IPS-11a (cell line): ENCODE data around the gene RFC4.
"Not testable (repeated sequence)": the region's sequence is repeated elsewhere in the genome, so short reads cannot be mapped to it uniquely, and the experiment has no call there.

ENCODE experiments used
- H3K4me3 ChIP-seq: one replicate; pipeline ENCODE4 v1.5.1; 2013; ENCODE audit warnings: low read depth, low read length, control low read depth

Gene RFC4

DNA sequence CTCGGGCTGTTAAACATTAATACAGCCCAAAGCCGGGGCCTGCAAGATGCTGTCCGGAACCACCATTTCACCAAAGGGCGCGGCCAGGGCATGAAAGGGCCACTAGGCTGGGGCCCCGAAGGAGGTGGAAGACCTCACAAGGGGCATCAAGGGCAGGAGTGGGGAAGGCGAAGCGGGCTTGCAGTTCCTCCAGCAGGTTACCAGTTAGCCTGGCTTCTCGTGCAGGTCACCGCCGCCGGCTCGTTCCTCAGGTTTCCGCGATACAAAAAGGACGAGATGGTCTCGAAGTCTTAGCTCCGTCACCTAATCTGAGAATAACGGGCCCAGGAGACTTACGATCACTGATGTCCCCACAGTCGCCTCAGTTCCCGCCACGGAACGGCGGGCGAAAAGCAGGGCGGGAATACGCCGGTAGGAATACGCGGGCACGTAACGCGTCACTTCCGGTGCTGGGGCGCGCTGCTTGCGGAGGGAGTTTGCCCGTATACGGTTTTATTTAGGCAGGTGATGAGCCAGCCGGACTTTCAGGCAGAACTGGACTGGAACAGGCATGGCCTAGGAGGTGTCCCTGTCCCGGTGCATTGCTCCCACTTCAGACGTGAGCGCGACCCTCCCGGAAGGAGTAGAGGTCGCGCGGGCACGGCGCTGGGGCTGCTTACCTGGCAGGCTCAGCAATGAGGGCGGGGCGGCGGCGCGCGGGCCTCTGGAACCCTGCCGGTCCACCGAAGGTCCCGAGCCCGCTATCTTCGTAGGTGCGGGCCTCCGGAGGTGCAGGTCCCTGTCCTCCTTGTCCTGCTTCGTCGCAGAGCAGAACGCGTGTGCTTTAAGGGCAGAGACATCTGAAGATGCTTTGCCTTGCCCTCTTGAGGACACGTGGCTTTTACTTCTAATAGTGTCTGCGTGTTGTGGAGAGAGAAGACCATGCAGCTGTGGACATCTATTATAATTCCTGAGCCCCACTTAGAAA, at the start of gene RFC4:
RFC4 (minus strand) TSS at position 394 of the 967 bp plus-strand sequence. CDS start 1,769 bp downstream, outside the sequence.
- peak within 1 kb of the TSS; percentile 96 for H3K4me3 ChIP-seq

DNA sequence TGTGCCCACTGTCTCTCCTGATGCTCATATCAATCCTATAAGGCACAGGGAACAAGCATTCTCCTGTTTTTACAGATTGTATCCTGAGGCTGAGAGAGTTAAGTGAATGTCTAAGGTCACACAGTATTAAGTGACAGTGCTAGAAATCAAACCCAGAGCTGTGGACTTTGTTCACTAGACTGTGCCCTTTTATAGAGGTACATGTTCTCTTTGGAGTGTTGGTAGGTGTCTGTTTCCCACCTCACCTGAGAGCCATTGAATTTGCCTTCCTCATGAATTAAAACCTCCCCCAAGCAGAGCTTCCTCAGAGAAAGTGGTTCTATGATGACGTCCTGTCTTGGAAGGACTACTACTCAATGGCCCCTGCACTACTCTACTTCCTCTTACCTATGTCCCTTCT, 48.7 kb upstream of the RFC4 start:
- no peak overlapping the region for H3K4me3 ChIP-seq

DNA sequence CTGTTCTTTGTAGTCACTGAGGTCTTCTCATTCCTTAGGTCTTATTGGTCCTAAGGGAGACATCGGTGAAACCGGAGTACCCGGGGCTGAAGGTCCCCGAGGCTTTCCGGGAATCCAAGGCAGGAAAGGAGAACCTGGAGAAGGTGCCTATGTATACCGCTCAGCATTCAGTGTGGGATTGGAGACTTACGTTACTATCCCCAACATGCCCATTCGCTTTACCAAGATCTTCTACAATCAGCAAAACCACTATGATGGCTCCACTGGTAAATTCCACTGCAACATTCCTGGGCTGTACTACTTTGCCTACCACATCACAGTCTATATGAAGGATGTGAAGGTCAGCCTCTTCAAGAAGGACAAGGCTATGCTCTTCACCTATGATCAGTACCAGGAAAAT, 47.9 kb upstream of the RFC4 start:
- H3K4me3 ChIP-seq: no peak overlapping the region

GRCh38 chr3:186852994-186853393, 46.7 kb upstream of the RFC4 start:
- no peak overlapping the region for H3K4me3 ChIP-seq

DNA sequence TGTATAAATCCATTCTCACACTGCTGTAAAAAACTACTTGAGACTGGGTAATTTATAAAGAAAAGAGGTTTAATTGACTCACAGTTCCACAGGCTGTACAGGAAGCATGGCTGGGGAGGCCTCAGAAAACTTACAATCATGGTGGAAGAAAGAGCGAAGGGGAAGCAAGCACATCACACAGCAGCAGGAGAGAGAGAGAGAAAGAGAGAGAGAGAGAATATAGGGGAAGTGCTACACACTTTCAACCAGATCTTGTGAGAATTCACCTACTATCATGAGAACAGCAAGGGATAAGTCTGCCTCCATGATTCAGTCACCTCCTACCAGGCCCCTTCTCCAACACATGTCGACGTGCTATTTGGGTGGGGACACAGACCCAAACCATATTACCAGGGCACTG, 45.6 kb upstream of the RFC4 start:
- not testable (repeated sequence) for H3K4me3 ChIP-seq

GRCh38 chr3:186849374-186849975, 43.2 kb upstream of the RFC4 start:
- no peak overlapping the region for H3K4me3 ChIP-seq

DNA sequence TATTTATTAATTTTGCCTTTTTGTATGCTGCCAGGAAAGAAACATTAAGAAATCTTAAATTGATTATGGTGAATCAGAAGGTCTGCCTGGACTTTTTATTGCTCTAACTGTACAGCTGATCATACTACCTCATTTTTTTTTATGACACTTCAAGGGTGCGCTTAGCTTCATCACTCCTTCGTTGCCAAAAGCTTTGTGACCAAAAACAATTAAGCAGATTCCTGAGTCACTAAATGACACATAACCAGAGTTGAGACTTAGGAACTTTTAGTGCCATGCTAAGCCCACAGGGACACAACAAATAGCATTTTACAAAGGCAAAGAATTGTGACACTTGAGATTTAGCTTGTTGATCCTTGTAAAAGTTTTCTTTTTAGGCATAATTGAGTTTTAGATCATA, 41.2 kb upstream of the RFC4 start:
- H3K4me3 ChIP-seq: no peak overlapping the region

DNA sequence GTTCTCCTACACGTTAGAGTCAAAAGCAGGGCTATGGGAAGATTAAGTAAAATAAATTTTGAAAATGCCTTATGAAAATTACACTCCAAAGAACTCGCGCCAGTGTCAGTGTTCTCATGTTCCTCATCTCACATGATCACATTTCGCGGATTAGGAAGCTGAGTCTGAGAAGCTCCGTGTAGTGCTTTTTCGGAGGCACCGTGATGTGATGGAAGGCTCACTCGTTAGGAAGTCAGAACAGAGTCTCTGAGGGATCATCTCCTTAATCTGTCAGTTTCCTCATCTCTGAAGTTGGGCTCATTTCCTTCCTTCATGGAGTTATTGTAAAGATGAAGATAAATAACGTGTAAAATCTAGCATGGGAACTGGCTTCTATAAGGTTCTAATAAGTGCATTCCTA, 39.5 kb upstream of the RFC4 start:
- H3K4me3 ChIP-seq: no peak overlapping the region

DNA sequence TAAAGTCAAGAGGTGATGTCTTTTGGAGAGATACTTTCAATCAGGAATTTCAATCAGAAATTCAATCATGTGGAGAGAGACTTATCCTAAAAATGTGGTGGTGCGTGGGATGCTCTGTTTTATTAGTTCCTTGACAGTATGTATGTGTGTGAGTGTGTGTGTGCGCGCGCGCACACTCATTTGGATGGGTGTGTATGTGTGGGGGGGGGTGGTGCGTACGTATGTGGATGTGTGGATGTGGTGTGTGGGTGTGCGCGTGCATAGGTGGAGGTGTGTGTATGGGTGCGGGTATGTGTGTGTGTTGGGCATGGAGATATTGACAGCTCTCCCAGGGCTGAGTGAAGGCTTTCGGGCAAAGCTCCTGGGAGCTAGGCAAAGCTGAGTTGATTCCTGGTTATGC, 38.6 kb upstream of the RFC4 start:
- H3K4me3 ChIP-seq: no peak overlapping the region

DNA sequence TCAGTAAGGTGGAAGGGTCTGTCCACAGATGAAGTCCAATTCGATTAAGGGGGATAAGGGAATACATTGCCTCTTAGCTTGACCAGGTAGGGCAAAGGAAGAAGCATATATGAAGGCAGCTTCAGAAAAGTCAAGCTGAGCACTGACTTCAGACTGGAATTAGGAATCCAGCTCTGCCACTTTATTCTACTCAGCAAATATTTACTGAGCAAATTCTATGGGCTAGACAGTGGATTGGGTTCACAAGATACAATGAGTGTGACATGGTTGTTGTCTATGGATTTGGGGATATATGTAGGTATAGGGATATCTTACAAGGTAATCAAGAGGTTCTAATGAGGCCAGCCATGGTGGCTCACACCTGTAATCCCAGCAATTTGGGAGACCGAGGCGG, 36.8 kb upstream of the RFC4 start:
- no peak overlapping the region for H3K4me3 ChIP-seq

DNA sequence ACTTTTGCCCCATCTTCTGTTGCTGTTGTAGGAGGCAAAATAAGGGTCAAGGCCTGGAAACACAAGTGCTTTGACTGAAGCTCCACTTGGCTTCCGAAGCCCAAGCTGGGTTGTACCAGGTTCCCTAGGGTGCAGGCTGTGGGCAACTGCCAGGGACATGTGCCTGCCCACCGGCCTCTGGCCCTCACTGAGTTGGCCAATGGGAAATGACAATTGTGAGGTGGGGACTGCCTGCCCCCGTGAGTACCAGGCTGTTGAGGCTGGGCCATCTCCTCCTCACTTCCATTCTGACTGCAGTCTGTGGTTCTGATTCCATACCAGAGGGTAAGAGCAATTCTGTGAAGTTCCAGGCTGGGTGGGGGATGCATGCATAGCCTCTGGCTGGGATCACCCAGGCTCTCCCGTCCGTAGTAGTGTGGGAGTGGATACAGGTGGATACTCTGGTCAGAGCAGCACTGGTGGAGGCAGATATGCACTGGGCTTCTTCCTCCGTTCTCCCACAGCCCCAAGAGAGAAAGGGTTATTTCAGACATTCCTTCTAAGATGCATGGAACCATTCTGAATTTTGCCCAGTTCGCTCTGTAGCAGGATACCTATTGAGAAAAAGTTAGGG, 36.2 kb upstream of the RFC4 start, which contains the start of gene ADIPOQ:
ADIPOQ (plus strand) TSS at position 285 of the 613 bp plus-strand sequence. CDS start 10,349 bp downstream, outside the sequence.
- H3K4me3 ChIP-seq: no peak within 1 kb of the TSS

DNA sequence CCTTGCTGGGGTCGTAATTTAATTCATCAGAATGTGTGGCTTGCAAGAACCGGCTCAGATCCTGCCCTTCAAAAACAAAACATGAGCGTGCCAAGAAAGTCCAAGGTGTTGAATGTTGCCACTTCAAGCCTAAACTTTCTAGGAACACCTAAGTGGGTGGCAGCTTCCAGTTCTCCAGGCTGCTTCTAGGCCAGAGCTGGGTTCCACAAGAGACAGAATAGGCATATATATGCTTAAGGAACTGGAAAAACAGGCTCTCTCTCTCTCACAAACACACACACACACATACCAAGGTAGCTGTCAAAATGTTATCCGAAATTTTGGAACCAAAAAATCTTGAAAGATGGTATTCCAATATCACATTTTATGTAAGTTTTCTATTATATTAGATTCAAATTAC, 35.3 kb upstream of the RFC4 start:
- H3K4me3 ChIP-seq: no peak overlapping the region

GRCh38 chr3:186839874-186840641, 33.8 kb upstream of the RFC4 start:
- no peak overlapping the region for H3K4me3 ChIP-seq

- H3K4me3 ChIP-seq: no peak overlapping the region
Observed at GRCh38 chr3:186832276-186832675, 26.0 kb upstream of the RFC4 start.

DNA sequence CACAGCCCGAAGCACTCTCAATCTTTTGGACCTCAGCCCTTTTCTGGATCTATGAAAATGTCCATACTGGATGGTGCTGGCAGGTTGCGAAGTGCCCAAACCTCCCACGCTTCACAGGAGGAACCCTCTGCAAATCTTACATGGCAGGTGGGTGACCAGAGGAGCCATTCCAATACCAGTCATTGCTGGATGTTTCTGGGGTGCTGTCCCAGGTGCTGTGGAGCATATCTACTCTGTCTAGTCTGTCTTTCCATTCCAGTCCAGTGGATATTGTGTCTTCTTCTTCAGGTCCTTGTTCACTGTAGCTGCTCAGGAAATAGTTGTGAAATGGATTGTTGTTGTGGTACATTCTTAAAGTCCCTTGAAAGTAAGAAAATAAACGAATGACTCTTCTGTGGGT, 25.5 kb upstream of the RFC4 start:
- H3K4me3 ChIP-seq: no peak overlapping the region

DNA sequence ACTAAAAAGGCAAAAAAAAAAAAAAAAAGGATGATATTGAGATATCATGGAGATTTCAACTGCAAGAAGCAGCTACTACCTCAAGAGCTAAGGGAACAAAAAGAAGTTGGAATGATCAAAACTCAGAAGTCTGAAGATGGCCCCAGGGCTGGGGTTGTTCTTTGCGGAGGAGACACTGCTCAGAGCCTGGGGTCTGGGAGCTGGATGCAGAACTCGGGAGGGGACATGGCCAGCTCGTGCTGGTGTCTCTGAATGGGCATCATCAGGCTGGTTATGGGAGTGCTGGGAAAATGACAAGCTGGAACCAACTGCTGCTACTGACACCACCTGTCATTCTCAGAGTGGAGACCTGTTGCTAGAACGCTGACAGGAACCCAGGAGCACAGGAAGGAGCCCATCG, 22.1 kb upstream of the RFC4 start:
- no peak overlapping the region for H3K4me3 ChIP-seq

DNA sequence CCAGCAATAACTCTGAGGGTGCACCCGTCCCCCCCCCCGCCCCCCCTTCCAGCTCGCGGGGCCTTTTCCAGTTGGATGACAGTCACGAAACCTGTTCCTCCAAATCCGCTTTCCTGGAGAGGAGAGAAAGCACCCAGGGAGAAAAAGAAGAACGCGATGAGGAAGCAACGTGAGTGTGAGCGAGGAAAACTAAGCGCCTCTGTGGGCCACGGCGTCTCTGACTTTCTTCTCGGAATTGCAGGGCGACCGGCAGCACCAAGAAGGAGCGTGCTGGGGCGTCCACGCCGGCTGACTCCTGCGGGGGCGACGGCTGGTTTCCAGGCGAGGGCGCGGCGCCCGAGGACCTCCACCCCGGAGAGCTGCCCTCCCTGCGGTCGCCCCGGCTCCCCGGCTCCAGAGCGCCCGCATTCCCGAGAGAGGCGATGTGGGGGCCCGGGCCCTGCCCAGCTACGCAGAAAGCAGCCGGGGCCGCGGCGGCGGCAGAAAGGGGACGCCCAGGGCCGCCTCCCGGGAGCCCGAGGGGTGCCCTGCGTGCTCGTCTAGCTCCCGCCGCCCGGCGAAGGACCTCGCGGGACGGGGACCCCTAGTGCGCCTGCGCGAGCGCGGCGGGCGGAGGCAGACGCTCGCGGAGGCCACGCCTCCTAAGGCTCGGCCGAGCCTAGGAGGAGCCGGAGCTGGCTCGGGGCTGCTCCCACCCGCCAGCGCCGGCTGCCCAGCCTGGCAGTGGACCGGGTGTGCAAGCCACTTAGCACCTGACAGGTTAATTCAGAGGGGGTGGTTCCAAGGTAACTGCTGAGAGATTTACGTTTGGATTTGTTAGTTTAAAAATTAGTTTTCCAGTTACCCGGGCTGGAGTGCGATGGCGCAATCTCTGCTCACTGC, 20.9 kb upstream of the RFC4 start:
- H3K4me3 ChIP-seq: peak overlapping the region; percentile 50

DNA sequence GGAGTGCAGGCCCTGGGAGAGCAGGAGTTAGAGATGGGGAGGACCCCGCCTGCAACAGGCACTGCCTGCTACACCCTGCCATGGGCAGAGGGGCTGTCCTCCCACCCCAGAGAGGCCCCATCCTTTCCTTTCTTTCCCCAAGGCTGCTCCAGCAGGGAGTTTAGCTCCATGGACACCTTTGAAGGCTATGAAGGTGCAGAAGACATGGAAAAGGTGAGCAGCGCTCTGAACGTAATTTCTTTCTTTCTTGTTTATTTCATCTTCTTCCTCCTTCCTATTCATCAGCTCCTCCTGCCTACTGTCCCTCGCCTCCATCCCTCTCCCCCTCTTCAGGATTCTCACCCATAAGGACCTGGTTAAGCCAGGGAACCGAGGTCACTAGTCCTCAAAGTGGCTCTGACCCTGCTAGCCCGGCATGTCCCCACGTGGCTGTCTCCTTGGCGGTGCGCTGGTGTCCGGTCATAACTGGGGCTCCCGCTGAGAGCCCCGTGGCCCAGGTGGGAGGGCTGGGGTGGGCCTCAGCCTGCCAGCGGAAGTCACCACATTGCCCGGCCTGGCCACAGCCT, 20.2 kb upstream of the RFC4 start:
- peak overlapping the region; percentile 8 for H3K4me3 ChIP-seq

GRCh38 chr3:186825872-186826409, 19.7 kb upstream of the RFC4 start:
- no peak overlapping the region for H3K4me3 ChIP-seq
